GM21528 (cell line): Measurements from ENCODE around the gene FUBP1.
"Not testable (repeated sequence)": the region's sequence is repeated elsewhere in the genome, so short reads cannot be mapped to it uniquely, and the experiment has no call there.

Source experiments
- ATAC-seq: cut with Tn5 transposase; IDR thresholded peaks from one replicate; pipeline ENCODE4 v1.9.1; 2021; ENCODE audit warnings: mild to moderate bottlenecking, moderate library complexity; ENCODE audit not compliant: unreplicated experiment, low FRiP score

The FUBP1 gene

DNA sequence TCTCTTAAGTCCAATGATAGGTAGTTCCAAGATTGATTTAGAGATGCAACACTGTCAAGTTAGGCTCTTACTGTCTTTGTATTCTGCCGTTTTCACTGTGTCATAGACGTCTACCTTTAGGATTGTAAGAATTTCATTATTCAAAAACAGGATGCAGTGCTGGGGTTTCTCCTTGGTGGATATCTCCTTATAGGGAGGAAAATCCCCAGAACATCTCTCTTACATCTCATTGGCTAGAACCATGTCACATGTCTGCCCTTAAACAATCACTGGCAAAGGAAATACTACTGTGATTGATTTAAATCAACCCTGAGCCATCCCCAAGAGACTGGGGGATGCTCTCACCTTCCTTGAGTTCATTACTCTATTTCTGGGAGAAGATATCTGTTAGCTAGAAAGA lies 10.9 kb upstream of the FUBP1 start:
- ATAC-seq = no peak

GRCh38 chr1:77987919-77988318 lies 9.0 kb upstream of the FUBP1 start:
- ATAC-seq = no peak

- ATAC-seq = no peak
These were observed 7.9 kb upstream of the FUBP1 start for GRCh38 chr1:77986810-77987209.

DNA sequence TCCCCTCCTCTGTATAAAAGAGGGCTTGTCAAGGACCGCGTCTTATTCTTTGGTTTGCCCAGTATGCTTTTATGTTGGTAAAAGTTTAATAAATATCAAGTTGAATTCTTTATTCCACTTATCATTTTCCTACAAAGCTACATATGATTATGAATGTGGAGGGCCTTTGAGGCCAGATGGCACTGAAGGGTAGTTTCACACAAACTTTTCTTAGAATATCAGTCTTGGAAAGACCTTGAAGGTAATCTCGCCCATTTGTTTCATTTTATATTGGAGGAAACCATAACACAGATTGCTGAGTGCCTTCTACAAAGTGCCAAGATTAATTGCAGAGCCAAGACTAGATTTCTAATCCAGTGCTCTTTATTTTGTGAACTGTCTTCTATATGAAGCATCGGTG lies 5.8 kb upstream of the FUBP1 start:
- ATAC-seq = no peak

- no peak for ATAC-seq
These were observed 5.1 kb upstream of the FUBP1 start for GRCh38 chr1:77983997-77984355.

DNA sequence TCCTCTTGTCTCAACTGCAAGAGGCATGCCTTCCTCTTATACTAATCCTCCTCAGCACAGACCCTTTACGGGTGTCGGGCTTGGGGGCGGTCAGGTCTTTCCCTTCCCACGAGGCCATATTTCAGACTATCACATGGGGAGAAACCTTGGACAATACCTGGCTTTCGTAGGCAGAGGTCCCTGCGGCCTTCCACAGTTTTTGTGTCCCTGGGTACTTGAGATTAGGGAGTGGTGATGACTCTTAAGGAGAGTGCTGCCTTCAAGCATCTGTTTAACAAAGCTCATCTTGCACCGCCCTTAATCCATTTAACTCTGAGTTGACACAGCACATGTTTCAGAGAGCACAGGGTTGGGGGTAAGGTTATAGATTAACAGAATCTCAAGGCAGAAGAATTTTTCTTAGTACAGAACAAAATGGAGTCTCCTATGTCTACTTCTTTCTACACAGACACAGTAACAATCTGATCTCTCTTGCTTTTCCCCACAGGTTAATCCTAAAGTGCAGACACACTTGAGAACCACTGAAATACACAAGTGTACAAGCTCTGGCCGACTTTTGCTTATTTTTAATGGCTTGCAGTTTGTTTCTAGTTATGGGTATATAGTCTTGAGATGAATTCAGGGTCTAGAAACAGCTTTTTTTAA lies 4.6 kb upstream of the FUBP1 start:
- not testable (repeated sequence) for ATAC-seq

DNA sequence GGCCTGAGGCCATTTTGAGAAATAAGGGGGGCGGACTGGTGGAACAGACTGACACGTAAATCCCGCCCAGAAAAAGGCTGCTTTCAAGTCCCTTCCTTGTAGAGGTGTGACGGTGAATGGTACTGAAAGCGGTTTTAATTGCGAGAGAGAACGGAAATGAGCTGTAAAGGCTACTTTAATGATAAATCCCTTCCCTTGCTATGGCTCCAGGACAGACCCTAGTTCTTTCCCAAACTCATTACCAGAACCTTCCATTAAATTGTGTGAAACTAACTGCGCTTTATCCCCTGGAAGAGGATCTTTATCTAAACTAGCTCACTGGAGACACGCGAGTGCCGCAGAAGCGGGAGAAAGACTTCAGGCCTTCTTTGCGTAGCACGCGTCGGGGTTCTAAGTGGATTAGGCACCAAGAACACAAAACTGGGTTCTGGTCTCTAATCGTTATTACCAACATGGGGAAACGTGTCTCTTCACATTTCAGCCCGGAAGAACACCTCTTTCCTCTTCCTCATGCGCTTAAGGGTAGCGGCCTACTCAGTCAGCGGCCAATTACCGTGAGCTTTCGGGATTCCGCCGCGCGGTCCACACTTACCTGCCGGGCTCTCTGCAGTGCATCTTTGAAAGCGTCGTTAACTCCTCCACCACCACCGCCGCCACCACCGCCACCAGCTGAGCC lies 441 bp downstream of the FUBP1 start:
- ATAC-seq = peak; percentile 72

DNA sequence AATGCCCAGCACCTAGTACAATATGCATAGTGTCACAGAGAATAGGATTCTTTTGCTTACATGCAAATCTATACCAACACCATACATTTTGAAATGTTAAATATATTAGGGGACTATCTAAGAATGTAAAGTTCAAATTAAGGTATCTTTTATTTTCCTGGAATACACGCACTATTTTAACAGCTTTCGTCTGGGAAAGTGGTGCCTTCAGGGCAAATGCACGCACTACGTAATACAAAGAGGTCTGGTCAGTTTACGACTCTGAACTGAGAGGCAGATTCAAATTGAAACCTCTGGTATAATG lies 931 bp downstream of the FUBP1 start:
- peak; percentile 0 for ATAC-seq

GRCh38 chr1:77976433-77977076 lies 2.3 kb downstream of the FUBP1 start:
- no peak for ATAC-seq

- no peak for ATAC-seq
These were observed 3.0 kb downstream of the FUBP1 start for GRCh38 chr1:77975907-77976306.

GRCh38 chr1:77975386-77975785 lies 3.5 kb downstream of the FUBP1 start:
- ATAC-seq = no peak

- no peak for ATAC-seq
These were observed 6.8 kb downstream of the FUBP1 start for GRCh38 chr1:77972080-77972479.

DNA sequence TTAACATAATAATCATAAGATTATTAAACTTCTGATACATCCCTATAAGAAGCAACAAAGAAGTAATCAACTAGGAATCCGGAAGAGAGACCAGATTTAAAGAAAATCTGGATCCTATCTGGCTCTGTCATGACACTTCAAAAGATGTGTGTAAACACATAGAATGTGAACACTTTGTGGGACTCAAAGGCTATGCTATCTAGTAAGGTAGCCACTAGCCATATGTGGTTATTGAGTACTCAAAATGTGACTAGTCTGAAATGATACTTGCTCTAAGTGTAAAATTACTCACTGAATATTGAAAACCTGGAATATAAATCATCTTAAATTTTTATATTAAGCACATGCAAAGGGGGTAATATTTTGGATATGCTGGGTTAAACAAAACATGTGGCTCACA lies 8.7 kb downstream of the FUBP1 start:
- no peak for ATAC-seq

- no peak for ATAC-seq
These were observed 12.6 kb downstream of the FUBP1 start for GRCh38 chr1:77966291-77966690.

- ATAC-seq = no peak
These were observed 17.5 kb downstream of the FUBP1 start for GRCh38 chr1:77961392-77961791.

DNA sequence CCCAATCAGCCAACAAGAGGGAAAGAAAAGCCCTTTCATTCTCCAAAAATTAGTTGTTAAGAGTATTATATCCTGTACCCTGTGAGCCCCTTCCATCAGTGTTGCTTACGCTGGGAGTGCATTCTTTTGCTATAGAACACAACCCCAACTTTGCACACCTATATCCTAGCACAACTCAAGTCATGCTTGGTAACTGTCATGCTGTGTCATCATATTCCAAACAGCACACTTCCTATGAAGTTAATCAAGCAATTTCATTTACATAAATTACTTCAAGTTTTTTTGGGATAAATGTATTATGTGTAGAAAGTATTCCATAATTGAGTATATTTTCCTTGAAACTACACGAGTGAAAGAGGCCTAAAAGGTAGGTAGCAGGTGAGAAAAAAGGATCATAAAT lies 20.0 kb downstream of the FUBP1 start:
- no peak for ATAC-seq

- no peak for ATAC-seq
These were observed 20.5 kb downstream of the FUBP1 start for GRCh38 chr1:77958391-77958790.

DNA sequence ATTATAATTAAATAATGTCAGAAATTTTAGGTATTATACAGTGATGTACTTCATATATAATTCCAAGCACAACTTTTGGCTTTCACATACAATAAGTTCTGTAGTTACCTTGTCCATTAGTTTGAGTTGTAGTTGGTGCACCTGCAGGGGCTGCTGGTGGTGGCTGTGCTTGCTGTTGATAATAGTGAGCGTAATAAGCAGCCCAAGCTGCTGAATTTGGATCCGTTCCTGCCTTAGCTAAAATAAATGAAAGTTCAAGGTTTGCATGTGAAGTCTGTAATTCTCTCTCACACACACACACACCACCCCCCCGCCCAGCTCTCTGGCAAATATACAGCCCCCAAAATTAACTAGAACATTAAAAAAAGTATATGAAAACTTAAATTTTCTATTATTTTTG lies 22.4 kb downstream of the FUBP1 start:
- ATAC-seq = no peak

DNA sequence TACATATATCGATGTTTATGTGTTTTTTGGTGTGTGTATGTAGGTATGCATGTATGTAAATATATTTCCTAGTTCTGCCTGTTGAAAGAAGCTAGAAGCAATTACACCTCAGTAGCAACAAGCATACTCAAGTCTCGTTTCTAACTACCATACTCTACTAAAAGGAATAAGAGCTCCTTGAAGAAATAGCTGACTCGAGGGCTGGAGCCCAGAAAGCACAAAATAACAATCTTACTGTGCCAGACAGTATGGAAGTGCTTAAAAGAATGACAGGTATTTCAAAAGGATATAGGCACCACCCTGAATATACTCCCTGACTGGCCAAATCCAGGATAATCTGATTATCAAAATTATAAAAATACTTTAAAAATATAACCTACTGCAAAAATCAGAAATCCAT lies 23.2 kb downstream of the FUBP1 start:
- ATAC-seq = no peak

DNA sequence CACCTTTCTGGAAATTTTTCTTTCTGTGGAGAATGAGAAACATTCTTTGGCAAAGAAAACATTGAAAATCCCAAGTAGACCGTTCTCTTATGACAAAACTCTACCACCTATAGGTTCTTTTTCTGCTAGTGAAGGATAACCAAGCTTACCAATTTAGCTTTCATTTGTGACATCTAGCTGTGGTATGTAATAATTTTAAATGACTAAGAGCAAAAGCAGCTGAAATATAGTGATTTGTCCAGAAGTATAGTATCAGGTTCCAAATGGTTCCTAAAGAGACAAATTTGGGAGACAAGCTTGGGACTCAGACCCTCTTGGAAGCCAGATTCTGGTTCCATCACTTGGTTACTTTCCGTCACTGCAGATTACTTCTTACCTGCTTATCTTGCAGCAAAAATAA lies 24.4 kb downstream of the FUBP1 start:
- ATAC-seq = no peak

GRCh38 chr1:77953907-77954306 lies 25.0 kb downstream of the FUBP1 start:
- ATAC-seq = no peak

DNA sequence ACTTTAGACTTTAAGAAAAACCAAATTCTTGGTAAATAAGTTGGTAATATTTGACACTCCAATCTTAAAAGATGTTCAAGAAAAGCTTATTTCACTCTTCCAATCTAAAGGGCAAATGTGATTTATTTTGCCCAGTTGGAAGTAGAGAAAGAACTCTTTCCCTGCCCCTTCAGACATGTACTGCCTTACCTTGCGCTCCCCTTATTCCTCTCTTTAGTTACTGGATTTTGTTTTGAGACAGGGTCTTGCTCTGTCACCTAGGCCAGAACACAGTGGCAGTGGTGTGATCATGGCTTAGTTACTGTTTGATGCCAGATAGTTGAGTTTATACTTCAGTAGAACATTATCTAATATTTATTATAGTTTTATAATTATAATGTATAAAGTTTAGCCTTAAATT lies 27.5 kb downstream of the FUBP1 start:
- no peak for ATAC-seq
